Spleen (tissue), 7 donors: ENCODE measurements around the gene SLC1A3.

Experiments
- POLR2A ChIP-seq, 3 donors: fragments of 450-650 bp; IDR thresholded peaks; one replicate each; pipeline ENCODE4 v1.5.1; 2017; ENCODE audit warnings: antibody characterized with exemption in 3 of 3, mild to moderate bottlenecking in 1 of 3
- POLR2AphosphoS5 ChIP-seq, 3 donors: sonication (generic); formaldehyde crosslinking; IDR thresholded peaks; one replicate each; pipeline ENCODE4 v1.5.1; 2017; ENCODE audit warnings: antibody characterized with exemption in 3 of 3
- TF ChIP-seq, protein P1 (sequence below), 11 experiments: fragments of 200-600 bp in 7 of 11; fragments of 450-650 bp in 4 of 11; sonication (generic) in 4 of 11; IDR thresholded peaks in 8 of 11; conservative IDR thresholded peaks in 3 of 11; 1 replicate in 7 of 11; 2 replicates in 4 of 11; pipeline versions ENCODE4 v1.4.0 to v1.8.0; 2016 to 2021; ENCODE audit warnings: antibody characterized with exemption in 11 of 11, inconsistent platforms in 4 of 11, mild to moderate bottlenecking in 1 of 11
- donor health status: DM: no; HTN: no; CAD: no; lungs with moderate emphysema.
- donor health status: DM: no; HTN: no; CAD: no.
- donor health status: DM: no; HTN: no; CAD: no.

DNA sequence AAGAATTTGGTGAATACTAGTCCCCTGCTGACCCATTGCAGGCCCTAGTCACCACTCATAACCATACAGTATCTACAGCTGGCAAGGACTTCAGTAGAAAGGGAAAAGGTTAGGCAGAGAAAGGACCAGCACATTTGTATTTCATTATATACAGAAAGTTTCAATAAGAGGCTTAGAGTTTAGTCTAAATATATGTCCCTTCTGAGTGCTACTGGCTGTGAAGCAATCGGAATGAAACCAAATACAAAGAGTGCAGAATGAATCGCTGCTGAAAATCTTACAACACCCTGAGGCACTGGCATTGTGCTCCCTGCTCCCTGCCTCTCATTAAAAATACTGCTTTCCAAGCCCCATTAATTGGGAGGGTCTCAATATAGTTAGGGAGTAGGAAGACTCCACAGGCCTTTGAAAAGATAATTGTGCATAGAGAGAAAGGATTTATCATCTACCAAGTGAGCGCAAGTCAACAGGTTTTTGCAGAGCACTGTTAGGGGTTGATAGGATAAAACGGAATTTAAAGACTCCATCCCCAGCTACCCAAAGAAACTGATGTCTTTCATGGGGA, 110.8 kb downstream of the SLC1A3 start:
- TF ChIP-seq POLR2AphosphoS5 (IDR thresholded peaks at IDR 0.05) (no peak), POLR2A (IDR thresholded peaks at IDR 0.05) (no peak)
- TF ChIP-seq, protein P1, sequence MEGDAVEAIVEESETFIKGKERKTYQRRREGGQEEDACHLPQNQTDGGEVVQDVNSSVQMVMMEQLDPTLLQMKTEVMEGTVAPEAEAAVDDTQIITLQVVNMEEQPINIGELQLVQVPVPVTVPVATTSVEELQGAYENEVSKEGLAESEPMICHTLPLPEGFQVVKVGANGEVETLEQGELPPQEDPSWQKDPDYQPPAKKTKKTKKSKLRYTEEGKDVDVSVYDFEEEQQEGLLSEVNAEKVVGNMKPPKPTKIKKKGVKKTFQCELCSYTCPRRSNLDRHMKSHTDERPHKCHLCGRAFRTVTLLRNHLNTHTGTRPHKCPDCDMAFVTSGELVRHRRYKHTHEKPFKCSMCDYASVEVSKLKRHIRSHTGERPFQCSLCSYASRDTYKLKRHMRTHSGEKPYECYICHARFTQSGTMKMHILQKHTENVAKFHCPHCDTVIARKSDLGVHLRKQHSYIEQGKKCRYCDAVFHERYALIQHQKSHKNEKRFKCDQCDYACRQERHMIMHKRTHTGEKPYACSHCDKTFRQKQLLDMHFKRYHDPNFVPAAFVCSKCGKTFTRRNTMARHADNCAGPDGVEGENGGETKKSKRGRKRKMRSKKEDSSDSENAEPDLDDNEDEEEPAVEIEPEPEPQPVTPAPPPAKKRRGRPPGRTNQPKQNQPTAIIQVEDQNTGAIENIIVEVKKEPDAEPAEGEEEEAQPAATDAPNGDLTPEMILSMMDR (IDR thresholded peaks at IDR 0.05 in 8 of 11, conservative IDR thresholded peaks at IDR 0.05 in 3 of 11) = no peak
